ENCODE measurements around the gene SKI.

The SKI gene

DNA sequence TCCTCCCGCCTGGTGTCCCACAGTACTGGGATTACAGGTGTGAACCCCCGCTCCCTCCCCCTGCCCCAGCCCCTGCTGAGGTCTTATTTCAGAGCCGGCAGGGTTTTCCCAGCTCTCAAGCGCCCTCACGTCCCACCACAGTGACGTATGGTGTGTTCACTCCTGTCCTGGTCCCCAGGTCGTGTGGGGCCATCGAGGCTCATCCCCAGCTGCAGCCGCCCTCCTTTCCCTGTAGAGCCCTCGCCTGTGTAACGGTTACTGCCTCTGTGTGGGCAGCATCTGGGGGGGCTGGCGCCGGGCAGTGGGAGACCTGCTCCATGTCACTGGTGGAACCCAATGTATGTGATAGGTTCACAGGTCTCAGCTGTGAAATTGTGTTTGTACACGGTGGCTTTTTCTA is 23.2 kb downstream of the SKI start:
- TF ChIP-seq, protein P1, sequence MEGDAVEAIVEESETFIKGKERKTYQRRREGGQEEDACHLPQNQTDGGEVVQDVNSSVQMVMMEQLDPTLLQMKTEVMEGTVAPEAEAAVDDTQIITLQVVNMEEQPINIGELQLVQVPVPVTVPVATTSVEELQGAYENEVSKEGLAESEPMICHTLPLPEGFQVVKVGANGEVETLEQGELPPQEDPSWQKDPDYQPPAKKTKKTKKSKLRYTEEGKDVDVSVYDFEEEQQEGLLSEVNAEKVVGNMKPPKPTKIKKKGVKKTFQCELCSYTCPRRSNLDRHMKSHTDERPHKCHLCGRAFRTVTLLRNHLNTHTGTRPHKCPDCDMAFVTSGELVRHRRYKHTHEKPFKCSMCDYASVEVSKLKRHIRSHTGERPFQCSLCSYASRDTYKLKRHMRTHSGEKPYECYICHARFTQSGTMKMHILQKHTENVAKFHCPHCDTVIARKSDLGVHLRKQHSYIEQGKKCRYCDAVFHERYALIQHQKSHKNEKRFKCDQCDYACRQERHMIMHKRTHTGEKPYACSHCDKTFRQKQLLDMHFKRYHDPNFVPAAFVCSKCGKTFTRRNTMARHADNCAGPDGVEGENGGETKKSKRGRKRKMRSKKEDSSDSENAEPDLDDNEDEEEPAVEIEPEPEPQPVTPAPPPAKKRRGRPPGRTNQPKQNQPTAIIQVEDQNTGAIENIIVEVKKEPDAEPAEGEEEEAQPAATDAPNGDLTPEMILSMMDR (IDR thresholded peaks at IDR 0.05; ENCODE audit: low read depth, low read length, missing control alignments) = no peak
- no peak for DNase-seq (ENCODE audit: low read depth)
- H3K4me3 ChIP-seq (ENCODE audit: low read depth, low read length) = no peak overlapping the region

DNA sequence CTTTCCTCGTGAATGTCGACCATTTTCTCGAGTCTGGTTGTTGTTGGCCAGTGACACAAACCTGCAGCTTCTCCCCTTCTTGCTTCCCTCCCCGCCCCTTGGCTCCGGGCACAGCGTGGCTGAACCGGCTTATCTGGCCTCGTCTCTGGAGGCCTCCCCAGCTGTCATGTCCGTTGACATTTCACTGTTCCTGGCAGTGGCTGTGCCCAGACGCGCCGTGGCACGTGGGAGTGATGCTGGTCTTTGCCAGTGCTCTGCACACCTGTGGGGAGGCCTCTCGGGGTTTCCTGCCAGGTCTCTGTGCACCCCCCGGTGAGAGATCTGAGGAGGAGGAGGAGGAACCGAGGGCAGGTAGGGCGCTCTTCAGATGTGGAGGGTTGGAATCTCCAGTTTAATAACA is 23.7 kb downstream of the SKI start:
- TF ChIP-seq, protein P1 (IDR thresholded peaks at IDR 0.05; ENCODE audit: low read depth, low read length, missing control alignments) = no peak
- H3K4me3 ChIP-seq (ENCODE audit: low read depth, low read length) = no peak overlapping the region
- DNase-seq (ENCODE audit: low read depth) = no peak

DNA sequence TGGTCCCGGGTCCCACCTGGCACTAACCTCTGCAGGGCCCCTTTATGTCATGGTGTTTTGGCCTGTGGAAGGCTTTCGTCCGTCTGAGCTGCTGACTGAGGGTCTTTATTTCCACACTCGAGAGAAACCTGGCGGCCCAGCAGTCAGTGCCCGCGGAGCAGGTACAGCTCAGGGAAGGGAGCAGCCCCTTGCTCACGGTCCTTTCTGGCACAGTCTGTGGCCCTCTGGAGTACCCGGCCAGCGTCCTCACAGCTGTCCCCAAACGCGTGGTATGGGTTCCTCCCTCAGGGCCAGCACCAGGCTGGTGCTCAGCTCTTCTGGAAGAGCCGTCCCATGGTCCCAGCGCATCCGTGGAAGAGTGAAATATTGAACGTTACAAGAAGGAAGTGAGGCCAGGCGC is 24.3 kb downstream of the SKI start:
- DNase-seq (ENCODE audit: low read depth) = no peak
- TF ChIP-seq, protein P1 (IDR thresholded peaks at IDR 0.05; ENCODE audit: low read depth, low read length, missing control alignments) = no peak
- H3K4me3 ChIP-seq (ENCODE audit: low read depth, low read length) = no peak overlapping the region

DNA sequence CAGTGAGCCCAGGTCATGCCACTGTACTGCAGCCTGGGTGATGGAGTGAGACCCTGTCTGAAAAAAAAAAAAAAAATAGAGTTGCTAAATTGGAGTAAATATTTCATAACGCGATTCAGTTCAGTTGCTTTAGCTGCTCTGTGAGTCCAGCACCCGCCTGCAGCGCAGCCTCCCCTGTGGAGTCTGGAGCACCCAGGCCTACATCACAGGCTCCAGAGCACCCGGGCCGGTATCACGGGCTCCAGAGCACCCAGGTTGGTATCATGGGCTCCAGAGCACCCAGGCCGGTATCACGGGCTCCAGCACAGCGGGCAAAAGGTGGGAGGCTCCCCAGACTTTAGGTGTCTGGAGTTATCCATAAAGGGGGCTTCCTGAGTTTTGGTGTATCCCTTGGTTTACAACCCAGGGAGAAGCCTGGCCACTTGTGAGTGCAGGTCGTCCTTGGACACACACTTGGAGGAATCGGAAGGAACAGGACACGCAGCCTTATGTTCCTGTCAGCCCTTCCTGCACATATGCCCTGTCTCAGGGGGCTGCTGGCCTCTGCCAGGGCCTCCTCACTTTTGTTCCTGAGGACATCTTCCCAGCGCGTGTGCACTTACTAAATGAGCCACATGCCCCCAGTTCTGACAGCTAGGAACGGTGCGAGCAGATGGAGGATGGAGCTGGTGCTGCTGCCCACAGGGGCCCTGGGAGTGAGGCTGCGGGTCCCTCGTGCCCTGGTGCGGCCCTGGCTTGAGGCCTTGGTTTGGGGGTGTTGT is 25.1 kb downstream of the SKI start:
- TF ChIP-seq, protein P1 (IDR thresholded peaks at IDR 0.05; ENCODE audit: low read depth, low read length, missing control alignments) = no peak
- no peak for DNase-seq (ENCODE audit: low read depth)
- H3K4me3 ChIP-seq (ENCODE audit: low read depth, low read length) = no peak overlapping the region

DNA sequence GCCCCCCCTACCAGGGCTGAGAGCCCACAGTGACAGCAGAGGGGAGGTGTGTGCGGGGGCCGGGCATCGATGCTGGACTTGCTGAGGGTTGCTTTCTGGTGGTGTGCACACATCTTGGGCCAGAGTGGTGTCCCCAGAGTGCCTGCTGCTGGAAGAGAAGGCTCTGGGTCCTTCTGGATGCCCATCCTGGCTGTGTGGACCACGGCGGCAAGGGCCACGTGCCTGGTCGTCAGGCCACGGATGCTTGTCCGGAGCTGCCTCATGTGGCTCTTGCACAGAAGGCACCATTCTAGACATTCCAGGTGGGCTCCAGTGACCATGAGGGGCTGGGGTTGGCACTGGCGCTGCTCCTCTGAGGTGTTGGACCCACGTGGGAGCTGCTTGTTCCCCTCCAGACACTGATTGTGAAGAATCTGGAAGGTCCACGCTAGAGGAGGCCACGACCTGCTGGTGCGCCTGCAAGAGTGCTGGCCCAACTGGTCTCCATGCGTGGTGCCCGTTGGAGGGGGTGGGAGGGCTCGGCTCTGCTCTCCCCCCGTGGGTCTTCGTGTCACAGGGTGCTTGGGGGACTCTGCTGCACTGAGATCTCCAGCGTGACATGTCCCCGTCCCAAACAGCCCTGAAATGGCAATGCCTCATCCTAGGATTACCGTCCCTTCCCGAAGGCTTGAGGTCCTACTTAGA is 25.8 kb downstream of the SKI start:
- TF ChIP-seq, protein P1 (IDR thresholded peaks at IDR 0.05; ENCODE audit: low read depth, low read length, missing control alignments) = no peak
- H3K4me3 ChIP-seq (ENCODE audit: low read depth, low read length) = no peak overlapping the region
- DNase-seq (ENCODE audit: low read depth) = no peak

DNA sequence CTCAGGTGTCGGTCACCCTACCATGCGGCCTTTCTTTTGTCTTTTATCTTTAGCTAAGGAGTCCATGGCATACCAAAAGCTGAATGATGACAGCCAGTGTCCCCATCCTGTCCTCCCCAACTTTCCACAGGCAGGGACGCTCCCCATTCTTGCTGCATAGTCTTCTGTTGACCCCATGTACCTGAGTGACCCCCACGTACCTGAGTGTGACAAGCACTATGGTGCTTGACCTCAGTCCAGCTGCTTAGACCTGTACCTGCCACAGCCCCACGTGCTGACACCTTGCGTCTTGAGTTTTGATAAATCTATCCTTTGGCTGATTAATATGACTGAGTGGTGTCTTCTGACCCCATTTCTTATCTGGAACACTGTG is 26.9 kb downstream of the SKI start:
- no peak overlapping the region for H3K4me3 ChIP-seq (ENCODE audit: low read depth, low read length)
- DNase-seq (ENCODE audit: low read depth) = no peak
- TF ChIP-seq, protein P1 (IDR thresholded peaks at IDR 0.05; ENCODE audit: low read depth, low read length, missing control alignments) = no peak
